ENCODE results near the gene SEC16A.

DNA sequence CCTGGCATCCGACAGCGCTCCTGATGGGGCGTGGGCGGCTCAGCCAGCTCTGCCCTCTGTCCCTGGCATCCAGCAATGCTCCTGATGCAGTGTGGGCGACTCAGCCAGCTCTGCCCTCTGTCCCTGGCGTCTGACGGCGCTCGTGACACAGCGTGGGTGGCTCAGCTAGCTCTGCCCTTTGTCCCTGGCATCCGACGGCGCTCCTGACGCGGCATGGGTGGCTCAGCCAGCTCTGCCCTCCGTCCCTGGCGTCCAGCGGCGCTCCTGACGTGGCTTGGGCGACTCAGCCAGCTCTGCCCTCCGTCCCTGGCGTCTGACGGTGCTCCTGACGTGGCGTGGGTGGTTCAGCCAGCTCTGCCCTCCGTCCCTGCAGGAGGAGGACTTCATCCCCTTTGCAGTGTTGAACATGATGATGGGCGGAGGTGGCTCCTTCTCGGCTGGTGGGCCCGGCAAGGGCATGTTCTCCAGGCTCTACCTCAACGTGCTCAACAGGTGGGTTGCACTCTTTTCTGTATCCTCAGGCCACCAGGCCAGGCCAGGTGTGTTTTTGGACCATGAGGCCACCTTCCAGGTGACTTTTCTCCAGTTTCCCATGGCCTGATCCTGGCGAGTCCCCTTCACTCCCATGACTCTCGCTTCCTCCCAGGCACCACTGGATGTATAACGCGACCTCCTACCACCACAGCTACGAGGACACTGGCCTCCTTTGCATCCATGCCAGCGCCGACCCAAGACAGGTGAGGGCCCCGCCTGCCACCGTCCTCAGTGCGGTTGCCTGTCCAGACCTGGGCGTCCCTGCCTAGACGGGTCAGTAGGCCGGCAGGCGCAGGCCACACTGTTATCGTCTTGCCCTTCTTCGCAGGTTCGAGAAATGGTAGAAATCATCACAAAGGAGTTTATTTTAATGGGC lies 64.4 kb downstream of the SEC16A start:
- TF ChIP-seq POLR2AphosphoS5 (IDR thresholded peaks at IDR 0.05; ENCODE audit: borderline replicate concordance, low read depth, low read length) = no peak
- TF ChIP-seq EZH2 (IDR thresholded peaks at IDR 0.05) = no peak

Measured in SK-N-MC (cell line).